T-helper 2 cell (primary cell): ENCODE measurements around the gene TRIM62.

Experiments
- DNase-seq, 5 experiments: peaks; one replicate each; pipeline versions ENCODE4 v3.0.0 to v3.0.0-alpha.2; 2012 to 2022

The TRIM62 gene

DNA sequence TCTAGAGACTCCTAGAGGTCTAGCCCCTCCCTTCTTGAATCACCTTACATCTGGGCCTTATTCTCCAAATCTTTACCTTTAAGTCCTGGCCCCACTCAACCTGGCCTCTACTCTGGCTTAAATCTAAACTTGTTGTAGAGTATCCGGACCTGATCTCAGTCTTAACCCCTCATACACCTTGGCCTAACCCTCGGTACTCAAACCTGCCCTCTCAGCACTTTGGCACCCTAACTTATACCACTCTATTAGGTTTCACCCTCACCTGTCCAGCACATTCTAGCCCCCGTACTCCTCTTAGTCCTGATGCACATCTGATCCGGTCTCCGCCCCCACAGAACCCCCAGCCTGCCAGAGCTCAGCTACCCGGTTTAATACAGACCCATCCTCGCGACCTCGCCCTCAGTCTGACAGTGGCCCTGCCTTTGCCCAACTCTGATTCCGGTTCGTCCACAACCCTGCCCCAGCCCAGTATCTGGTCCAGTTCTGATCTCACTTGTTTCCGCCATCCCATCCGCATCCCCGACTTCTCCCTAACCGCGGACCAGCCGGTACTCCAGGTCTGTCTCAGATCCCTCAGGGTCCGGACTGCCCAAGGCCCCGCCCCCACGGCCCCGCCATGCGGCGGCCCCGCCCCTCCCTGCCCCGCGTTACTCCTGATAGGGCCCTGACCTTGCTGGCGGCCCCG is 1.5 kb downstream of the TRIM62 start:
- peak in 2 of 5 experiments; percentile 68 to 70 for DNase-seq

DNA sequence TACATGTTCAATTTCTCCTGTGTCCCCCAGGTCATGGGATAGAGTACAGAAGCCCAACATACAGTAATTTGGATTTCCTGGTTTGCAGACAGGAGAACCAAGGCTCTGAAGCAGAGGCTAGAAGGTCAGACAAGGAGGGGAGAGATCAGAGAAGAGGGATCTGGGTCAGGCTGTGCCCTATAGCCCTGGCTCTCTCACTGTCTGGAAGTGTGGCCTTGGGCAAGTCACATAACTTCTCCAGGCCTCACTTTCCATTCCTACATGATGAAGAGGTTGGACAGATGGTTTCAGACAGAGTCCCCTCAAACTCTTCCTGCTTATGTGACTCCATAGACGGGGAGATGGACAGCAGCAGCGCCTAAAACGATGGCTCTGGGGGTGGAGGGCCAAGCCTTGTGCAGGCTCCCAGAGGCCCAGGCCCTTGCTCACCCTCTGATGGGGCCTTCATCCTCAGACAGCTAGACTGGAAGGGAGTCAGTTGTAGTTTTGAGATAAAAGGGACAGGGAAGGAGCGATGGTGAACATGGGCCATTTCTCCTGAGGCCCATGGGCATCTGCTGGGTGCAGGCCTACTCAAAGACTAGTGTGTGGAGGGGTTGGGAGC is 2.9 kb downstream of the TRIM62 start:
- DNase-seq: no peak

DNA sequence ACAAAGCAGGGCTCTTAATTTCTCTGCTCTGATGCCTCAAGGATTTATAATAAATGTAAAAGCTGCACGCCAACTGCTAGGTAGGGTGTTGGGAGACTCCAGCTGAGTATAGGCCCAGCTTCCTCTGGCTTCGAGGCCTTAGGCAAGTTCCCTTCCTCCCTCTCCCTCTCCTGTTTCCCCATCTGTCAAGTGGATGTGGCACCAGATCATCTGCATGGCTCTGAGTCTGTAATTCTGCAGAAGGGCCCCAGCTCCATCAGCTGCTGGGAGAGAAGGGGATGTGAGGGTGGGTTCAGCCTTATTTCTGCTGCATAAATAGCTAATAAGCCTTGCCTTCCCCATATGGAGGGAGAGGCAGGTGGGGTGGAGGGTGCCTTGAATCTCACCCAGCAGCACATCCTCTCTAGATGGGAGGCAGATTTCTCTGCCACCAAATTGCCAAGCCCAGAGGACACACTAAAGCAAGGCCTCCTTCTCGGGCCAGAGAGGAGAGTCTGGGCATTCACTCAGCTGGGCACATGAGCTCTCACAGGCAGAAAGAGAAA is 3.8 kb downstream of the TRIM62 start:
- DNase-seq: no peak

DNA sequence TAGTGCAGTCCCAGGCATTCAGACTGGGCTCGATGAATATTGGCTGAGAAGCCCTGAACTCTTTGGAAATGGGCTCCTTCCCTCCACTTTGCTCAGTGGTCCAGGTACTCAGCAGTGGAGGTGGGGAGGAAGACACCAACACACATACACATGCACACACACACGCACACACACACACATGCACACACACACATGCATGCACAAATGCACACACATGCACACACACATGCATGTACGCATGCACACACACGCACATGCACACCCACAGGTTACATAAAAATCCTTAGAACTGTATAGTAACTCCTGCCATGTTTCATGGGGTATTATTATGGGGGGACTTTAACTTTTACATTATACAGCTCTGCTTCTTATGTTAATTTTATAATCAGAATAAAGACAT is 5.0 kb downstream of the TRIM62 start:
- no peak for DNase-seq

DNA sequence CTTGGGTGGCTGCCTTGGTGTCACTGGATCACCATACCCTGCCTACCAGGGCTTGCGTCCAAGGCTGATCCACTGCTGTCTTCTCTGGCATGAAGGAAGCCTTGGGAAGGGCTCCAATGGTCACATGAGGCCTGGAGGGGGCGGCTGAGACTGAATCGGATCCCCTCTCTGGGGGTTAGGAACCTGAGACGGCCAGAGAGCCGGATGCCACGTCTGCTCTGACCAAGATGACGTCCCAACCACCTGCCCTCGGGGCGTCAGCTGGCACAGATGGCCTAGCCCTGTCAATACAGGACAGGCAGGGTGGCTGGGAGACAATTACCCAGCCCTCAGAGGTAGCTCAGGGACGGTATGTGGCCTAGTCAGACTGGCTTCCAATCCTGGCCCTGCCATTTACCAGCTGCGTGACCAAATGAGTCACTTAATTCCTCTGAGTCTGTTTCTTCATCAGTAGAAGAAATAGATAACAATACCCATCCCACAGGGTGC is 5.4 kb downstream of the TRIM62 start:
- DNase-seq: no peak

DNA sequence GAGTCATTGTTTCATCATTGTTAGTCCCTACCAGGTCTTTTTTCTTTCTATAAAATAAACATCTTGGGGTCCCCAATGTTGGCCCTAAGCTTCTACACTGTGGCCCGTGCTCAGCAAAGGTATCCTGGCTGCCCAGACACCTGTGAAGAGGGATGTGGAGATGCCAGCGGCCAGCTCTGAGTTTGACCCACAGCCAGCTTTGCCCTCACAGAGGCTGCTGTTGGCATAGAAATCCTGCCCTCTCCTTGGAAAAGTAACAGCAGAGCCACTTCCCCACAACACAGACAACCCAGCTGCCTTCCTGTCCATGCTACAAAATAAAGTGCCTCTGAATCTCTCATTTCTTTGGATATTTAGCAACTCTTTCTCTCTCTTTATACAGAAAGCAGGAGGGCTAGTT is 6.0 kb downstream of the TRIM62 start:
- no peak for DNase-seq

DNA sequence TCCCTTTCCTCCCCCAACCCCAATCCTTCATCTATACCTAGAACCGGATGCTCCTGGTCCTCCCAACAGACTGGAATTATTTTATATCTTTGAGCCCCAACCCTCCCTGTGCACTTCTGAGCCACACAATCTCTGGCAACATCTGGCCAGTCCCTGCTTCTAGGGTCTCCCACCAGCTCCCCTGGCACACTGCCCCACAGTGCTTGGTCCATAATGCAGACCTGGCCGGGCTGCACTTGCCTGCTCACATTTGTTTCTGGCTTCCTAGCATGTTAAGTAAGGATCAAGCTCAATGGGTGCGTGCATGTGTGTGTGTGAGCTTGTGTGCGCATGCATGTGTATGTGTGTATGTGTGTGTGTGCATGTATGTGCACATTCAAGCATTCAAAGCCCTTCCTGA is 8.8 kb downstream of the TRIM62 start:
- DNase-seq: no peak

DNA sequence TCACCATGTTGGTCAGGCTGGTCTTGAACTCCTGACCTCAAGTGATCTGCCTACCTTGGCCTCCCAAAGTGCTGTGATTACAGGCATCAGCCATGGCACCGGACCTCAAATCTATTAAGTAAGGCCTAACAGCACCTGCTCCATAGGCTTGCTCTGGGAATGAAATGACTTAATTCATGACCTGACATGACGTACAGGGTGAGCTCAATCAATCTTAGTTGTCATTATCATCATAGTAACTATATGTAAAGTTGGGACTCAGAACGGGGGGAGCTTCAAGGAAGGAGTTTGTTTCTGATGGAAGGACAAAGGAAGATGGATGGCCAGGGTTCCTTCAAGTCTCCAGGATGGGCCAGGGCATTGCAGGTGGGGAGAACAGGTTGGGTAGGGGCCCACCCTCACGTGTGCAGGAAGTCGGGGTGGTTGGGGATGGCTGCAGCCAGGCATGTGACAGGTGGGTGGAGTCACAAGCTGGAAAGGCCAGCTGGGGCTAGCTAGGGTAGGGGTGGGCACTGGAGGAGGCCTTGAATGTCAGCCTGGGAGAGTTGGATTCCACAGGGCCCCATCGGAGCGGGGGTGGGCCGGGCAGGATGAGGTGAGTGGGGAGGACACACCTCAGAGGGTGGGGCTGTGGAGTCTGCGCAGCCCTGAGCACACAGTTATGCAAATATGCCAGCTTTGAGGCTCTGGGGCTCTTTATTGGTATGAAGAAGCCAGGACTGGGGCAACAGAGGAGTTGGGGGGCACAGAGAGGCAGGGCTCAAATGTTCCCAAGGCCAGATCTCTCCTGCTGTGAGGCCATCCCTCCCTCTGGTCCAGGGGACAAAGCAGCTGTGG is 9.6 kb downstream of the TRIM62 start:
- no peak for DNase-seq

DNA sequence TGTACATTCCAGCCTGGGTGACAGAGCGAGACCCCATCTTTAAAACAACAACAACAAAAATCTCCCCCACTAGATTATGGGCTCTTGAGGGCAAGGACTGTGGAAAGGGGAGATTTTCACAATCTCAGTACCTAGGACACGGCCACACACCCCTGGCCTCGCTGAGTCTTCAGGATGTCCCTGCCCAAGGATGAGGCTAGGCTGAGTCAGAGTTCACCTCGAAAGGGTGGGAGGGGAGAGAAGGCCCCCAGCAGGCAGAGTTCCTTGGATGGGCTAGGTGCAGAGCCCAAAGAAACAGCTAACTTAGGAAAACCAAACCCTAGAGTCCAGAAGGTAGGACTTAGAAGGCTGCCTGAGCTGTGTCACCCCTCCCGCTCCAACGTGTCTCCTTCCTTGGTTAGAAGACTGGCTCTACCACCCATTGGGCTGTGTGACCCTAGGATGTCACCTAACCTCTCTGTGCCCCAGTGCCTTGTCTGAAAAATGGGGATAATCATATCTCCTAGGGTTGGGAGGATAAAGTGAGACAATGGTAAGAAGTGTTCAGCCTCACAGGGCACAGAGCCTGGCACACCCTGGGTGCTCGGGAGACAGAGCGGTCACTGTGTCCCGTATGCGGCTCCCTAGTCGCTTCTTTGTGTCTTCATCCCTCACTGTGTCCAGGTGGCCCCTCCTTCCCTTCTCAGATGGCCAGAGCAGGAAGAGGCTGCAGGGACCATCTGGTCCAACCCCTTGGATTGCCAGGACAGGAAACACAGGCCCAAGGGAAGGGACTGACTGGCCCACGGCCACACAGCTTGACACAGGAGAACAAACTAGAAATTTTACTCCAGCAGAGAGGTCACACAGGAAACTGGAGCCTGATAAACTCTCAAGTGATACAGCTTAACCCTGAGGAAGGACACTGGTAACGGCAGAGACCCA is 11.2 kb downstream of the TRIM62 start:
- no peak for DNase-seq

DNA sequence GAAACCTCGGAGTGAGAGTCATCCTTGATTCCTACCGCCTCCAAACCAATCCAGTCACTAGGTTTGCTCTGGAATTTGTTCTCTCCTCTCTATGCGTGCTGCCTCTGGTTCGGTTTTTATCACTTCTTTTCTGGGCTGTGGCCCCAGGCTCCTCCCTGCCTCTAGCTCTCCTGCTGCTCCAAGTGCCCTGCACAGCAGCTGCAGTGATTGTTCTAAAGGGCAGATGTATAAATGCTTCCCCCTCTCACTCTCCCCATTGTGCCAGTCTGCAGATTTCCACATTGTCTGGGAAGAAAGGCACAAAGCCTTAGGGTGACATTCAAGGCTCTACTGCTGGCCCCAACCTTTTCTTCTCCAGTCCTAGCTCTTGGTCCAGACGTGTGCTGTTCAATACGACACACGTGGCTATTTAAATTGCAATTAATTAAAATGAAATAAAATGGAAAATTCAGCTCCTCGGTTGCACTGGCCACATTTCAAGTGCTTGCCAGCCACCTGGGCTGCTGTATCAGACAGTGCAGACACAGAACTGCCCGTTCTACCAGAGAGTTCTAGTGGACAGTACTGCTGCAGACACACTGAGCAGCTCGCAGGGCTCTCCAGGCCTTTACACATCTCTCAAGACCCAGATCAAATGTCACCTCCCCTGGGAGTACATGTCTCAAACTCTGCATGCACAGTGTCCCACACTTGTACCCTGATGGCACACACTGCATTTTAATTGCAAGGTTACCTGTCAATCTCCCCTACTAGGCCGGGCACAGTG is 12.4 kb downstream of the TRIM62 start:
- DNase-seq: no peak

DNA sequence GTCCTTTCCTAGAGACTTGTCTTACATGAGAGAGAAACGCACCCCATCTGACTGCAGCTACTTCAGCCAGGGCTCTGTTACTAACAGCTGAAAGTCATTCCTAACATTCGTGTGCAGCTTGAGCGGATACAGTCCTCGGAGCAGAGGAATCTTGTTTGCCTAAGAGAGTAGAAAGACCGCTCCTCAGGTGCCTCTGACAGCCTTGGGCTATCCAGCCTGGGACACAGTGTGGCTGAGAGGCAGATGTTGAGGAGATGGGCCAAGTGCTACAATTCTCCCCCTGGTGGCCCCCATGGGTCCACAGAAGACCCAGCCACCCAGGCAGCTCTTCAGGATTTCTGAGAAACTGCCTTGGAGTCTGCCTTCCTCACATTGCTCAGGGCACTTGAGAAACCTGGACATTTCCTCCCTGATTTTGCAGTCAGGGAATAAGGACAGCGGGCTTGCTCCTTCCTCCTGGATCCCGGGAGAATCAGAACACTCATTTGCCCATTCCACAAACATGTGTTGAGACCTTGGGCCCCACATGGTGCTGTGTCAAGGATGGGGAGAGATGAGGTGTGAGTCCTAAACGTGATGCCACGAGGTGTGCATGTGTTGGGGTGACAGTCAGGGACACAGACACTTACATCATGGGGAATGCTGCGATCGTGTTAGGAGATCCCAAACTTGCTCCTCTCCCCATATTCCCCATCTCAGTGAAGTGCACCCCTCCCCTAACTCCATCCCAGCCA is 13.1 kb downstream of the TRIM62 start:
- no peak for DNase-seq

DNA sequence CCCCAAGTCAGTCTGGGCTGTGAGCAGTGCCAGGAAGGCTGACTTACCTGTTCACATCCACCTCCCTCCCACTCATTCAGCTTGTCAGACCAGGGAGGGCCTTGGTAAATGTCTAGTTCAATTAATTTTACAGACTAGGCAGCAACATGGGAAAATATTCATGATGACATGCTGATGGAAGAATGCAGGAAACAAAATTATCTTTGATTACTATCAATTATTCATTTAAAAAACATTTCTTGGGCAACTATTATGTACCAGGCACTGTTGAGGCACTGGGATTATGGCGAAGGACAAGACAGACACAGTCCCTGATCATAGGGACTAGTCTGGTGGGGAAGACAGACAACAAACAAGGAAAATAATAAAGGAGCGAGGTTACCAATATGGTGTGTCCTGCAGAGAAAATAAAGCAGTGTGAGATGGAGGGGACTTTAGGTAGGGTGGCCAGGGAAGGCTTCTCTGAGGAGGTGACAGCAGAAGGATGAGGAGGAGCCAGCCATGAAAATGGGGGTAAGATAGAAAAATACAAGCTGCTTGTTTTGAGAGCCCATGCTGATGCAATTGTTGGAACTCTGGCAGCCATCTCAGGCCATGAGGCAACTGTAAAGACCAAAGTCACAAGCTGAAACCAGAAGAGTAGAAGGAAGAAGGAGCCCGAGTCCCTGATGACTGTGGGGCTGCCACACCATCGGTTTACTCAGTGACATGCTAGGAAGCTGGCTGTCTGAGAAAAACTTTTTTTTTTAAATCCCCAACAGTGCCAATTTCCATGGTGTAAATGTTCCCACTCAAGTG is 14.0 kb downstream of the TRIM62 start:
- DNase-seq: no peak

DNA sequence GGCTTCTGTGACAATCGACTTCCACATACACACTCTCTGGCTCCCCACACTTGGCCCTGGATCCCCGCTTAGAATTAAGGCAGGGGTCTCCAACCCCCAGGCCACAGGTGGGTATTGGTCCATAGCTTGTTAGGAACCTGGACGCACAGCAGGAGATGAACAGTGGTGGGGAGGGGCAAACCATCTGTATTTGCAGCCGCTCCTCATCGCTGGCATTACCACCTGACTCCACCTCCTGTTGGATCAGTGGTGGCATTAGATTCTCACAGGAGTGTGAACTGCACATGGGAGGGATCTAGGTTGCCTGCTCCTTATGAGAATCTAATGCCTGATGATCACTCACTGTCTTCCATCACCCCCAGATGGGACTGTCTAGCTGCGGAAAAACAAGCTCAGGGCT is 16.0 kb downstream of the TRIM62 start:
- DNase-seq: no peak

DNA sequence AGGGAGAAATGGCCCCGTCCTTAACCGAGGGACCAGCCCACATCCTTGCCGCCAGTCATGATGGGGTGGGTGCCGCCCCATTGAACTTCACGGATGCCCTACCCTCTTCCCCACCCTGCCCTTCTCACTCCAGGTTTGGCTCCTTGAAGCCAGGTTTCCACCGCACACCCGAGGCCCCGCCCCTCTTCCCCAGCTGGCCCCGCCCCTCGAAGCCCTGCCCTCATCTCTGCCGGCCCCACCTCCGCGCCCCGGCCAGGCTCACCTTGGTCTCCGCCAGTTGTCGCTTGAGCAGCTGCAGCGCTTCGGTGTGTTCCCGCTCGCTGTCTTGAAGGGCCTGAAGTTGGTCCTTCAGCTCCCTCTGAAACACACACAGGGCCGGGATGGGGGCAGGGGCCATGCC is 16.6 kb downstream of the TRIM62 start:
- no peak for DNase-seq

DNA sequence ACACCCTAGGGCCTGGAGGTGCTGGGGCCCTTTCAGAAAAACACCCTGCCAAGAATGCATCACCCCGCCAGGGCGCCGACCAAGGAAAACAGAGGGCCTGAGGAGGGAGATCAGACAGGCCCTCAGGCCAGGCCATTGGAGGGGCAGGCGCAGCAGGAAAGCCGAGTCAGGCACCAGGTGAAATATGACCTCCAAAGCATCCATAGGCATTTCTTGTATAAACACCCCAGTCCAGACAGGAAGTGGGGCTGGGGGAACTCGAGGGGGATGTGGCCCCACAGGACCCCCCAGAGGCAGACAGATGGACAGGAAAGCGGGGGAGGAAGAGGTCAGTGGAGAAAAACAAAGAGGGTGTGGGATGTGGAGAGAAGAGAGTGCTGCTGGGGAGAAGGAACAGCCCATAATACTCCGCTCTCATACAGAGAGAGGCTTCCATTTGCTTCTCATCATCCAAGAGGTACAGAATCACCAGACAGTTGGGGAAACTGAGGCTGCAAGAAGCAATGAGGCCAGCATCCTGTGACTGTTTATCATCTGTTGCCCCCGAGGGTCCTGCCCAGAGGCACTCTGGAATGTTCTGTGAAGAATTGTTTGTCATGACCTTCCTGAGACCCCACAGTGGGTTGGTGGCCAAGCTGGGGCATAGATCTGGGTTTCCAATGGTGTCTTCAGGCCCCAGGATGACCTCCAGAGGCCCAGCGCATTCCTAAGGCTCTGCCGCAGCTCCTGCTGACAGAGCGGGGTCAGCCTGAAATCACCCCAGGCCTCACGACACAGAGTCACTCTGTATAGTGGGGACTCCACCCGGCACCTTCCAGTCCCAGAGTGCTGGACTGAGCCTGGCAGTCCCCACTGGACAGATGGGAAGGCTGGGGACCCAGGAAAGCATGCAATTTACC is 18.0 kb downstream of the TRIM62 start:
- no peak for DNase-seq

DNA sequence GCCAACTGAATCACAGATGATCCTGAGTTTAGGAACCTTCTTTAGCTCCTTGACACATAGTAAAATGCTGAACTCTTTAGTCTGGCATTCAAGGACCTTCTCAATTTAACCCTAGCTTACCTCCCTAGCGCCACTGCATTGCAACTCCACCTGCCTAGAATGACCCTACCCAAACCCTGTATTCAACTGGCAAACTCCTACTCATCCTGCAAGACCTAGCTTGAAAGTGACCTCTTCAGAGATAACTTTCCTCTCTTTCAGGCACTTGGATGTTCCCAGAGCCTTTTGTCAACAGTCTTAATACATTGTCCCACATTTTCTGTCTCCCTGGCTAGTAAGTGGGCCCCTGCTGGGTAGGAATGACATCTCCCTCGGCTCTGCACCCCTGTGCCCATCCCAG is 19.7 kb downstream of the TRIM62 start:
- no peak for DNase-seq

DNA sequence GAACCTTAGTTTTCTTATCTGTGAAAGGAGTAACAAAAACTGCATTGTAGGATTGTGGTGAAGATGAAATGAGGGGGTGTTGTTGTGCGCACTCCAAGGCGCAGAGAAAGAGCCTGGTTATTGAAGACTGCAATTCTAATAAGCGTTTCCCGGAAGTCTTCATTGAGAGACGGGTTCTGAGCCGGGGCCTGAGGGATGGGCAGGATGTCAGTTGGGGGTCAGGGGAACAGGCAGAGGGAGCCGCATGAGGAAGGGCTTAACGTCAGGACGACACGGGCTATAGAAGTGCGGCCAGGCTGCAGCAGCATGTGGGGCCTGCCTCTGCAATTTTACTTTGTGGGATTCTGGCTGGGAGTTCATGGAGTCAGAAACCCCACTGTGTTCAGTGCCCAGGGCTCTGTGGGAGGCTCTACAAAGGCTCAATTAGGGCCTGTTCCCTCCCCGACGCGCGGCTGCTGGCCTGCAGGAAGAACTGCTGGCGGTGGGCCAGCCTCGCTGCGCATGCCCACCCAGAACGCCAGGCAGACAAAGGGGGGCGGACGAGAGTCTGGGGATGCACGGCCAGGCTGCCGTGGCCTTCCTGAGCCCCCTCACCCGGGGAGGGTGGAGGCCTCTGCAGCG is 20.7 kb downstream of the TRIM62 start:
- DNase-seq: no peak

DNA sequence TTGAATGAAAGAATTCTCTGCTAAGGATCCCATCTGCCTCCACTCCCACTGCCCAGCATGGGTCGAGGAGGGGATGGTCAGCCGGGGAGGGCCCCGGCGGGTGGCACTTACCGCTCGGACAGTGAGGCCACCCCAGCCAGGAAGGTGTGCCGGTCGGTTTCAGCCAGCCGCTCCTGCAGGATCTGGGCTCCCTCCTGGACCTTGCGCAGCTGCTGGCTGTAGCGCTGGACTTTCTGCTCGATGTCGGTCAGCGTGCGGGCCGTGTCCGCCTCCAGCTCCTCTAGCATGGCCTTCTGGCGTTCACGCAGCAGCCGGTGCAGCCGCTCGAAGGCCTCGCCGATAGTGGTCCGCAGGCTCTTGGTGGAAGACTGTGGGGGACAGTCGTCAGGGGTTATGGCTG is 22.3 kb downstream of the TRIM62 start:
- no peak for DNase-seq
